ENCODE measurements around the gene LFNG. TPM values are rescaled to one million over a fixed set of nuclear protein-coding genes. Genes with fewer than 3 reads are reported as not detected.
"Not testable (repeated sequence)": the region's sequence is repeated elsewhere in the genome, so short reads cannot be mapped to it uniquely, and the experiment has no call there.

Gene LFNG
- total RNA-seq, 1 donor from 2014 or later: 4.5 TPM

- H3K4me3 ChIP-seq (ENCODE audit: low read depth, low read length): peak within 1 kb of the TSS; percentile 80
- TF ChIP-seq CTCF (IDR thresholded peaks at IDR 0.05; ENCODE audit: insufficient read depth, low read length, severe bottlenecking): peak; percentile 64
- DNase-seq (ENCODE audit: low read depth): peak; percentile 79
- no peak for FAIRE-seq
- H3K36me3 ChIP-seq (ENCODE audit: control insufficient read depth, insufficient read depth, low read length): no peaks in the 10 kb centered on the region
- no peaks in the 10 kb centered on the region for H3K27me3 ChIP-seq (ENCODE audit: control insufficient read depth, insufficient read depth, low read length)
These were observed 35.8 kb downstream of the LFNG start, which contains the start of gene BRAT1 for GRCh38 chr7:2555121-2556052. BRAT1 (minus strand) TSS chr7:2555524; CDS start chr7:2554431, 1,093 bp downstream.

GRCh38 chr7:2558629-2559282, 39.2 kb downstream of the LFNG start, which contains the start of gene IQCE:
IQCE (plus strand) TSS chr7:2558979; CDS start chr7:2559182, 203 bp downstream.
- DNase-seq (ENCODE audit: low read depth) (peak; percentile 47), FAIRE-seq (no peak)
- H3K4me3 ChIP-seq (ENCODE audit: low read depth, low read length): peak within 1 kb of the TSS; percentile 71
- no peak for TF ChIP-seq CTCF (IDR thresholded peaks at IDR 0.05; ENCODE audit: insufficient read depth, low read length, severe bottlenecking)
- no peaks in the 10 kb centered on the region for H3K27me3 ChIP-seq (ENCODE audit: control insufficient read depth, insufficient read depth, low read length)
- H3K36me3 ChIP-seq (ENCODE audit: control insufficient read depth, insufficient read depth, low read length): no peaks in the 10 kb centered on the region

GRCh38 chr7:2559283-2559950, 39.8 kb downstream of the LFNG start:
- DNase-seq (ENCODE audit: low read depth): no peak
- Histone ChIP-seq H3K36me3 (ENCODE audit: control insufficient read depth, insufficient read depth, low read length) (no peaks in the 10 kb centered on the region), H3K27me3 (ENCODE audit: control insufficient read depth, insufficient read depth, low read length) (no peaks in the 10 kb centered on the region), H3K4me3 (ENCODE audit: low read depth, low read length) (peak overlapping the region; percentile 71)
- no peak for FAIRE-seq
- no peak for TF ChIP-seq CTCF (IDR thresholded peaks at IDR 0.05; ENCODE audit: insufficient read depth, low read length, severe bottlenecking)

GRCh38 chr7:2563955-2564354, 44.4 kb downstream of the LFNG start:
- not testable (repeated sequence) for FAIRE-seq; H3K4me3 ChIP-seq (ENCODE audit: low read depth, low read length); DNase-seq (ENCODE audit: low read depth)

GRCh38 chr7:2564970-2565540, 45.5 kb downstream of the LFNG start:
- FAIRE-seq (peak; percentile 60), DNase-seq (ENCODE audit: low read depth) (no peak)
- no peaks in the 10 kb centered on the region for H3K36me3 ChIP-seq (ENCODE audit: control insufficient read depth, insufficient read depth, low read length)
- H3K27me3 ChIP-seq (ENCODE audit: control insufficient read depth, insufficient read depth, low read length): no peaks in the 10 kb centered on the region
- no peak overlapping the region for H3K4me3 ChIP-seq (ENCODE audit: low read depth, low read length)
- TF ChIP-seq CTCF (IDR thresholded peaks at IDR 0.05; ENCODE audit: insufficient read depth, low read length, severe bottlenecking): no peak

More at GRCh38 chr7:2563955-2564354, 44.4 kb downstream of the LFNG start:
- not testable (repeated sequence) for H3K36me3 ChIP-seq (ENCODE audit: control insufficient read depth, insufficient read depth, low read length); H3K27me3 ChIP-seq (ENCODE audit: control insufficient read depth, insufficient read depth, low read length)

All from bronchial epithelial cell (primary cell).